HEK293 (cell line): ENCODE data around the gene CCDC127.

ENCODE experiments used
- CTCF ChIA-PET: fragments of 350-600 bp; formaldehyde crosslinking; extraction: SDS; loops from one replicate; lab custom pipeline; 2021; ENCODE audit warnings: antibody characterized with exemption; lab: Yijun Ruan, JAX
- POLR2A ChIA-PET: fragments of 300-600 bp; formaldehyde crosslinking; extraction: SDS; loops from one replicate; lab custom pipeline; 2020; ENCODE audit warnings: antibody characterized with exemption, inconsistent platforms; lab: Yijun Ruan, JAX
- H3K27ac ChIP-seq: fragments of 200-500 bp; sonication (Bioruptor generic); 2 replicates; pipeline ENCODE4 v1.5.1; 2014; ENCODE audit warnings: low read depth, low read length, control low read depth, inconsistent platforms; ENCODE audit errors: extremely low read depth
- H3K36me3 ChIP-seq, 2 experiments: fragments of 200-500 bp in 1 of 2; sonication (Bioruptor generic) in 1 of 2; 1 replicate in 1 of 2; 2 replicates in 1 of 2; pipeline ENCODE4 v1.5.1; 2014 to 2017; ENCODE audit warnings: inconsistent platforms in 2 of 2, low read length in 2 of 2; ENCODE audit not compliant: control insufficient read depth in 2 of 2, insufficient read depth in 1 of 2
- H3K4me1 ChIP-seq: fragments of 200-500 bp; sonication (Bioruptor generic); 2 replicates; pipeline ENCODE4 v1.5.1; 2014; ENCODE audit warnings: mild to moderate bottlenecking, low read length, inconsistent platforms; ENCODE audit not compliant: control insufficient read depth, insufficient read depth
- H3K4me3 ChIP-seq: 2 replicates; pipeline ENCODE4 v1.5.1; 2011; ENCODE audit warnings: low read depth, mild to moderate bottlenecking, control low read depth, low read length, moderate library complexity
- H3K9me3 ChIP-seq: fragments of 200-500 bp; sonication (Bioruptor generic); 2 replicates; pipeline ENCODE4 v1.5.1; 2014; ENCODE audit warnings: low read depth, low read length, inconsistent platforms; ENCODE audit not compliant: control insufficient read depth, insufficient read depth
- EGR2 ChIP-seq: fragments of 450-650 bp; formaldehyde crosslinking; IDR thresholded peaks from 2 replicates; pipeline ENCODE4 v1.5.1; 2016; ENCODE audit warnings: low read depth, missing biosample characterization, missing genetic modification characterization
- HOXC10 ChIP-seq: sonication (generic); formaldehyde crosslinking; IDR thresholded peaks from 2 replicates; pipeline ENCODE4 v1.8.1; 2023; ENCODE audit warnings: mild to moderate bottlenecking, missing genetic modification reagents
- KLF16 ChIP-seq: fragments of 450-650 bp; formaldehyde crosslinking; IDR thresholded peaks from 2 replicates; pipeline ENCODE4 v1.5.1; 2017; ENCODE audit warnings: missing biosample characterization, missing genetic modification characterization
- PRDM1 ChIP-seq: fragments of 450-650 bp; formaldehyde crosslinking; IDR thresholded peaks from 2 replicates; pipeline ENCODE4; 2016; ENCODE audit warnings: missing biosample characterization, missing genetic modification characterization
- TRIM28 ChIP-seq: IDR thresholded peaks from 2 replicates; pipeline ENCODE4 v1.6.1; 2011; ENCODE audit warnings: low read length, control low read depth, borderline replicate concordance
- ZBTB8A ChIP-seq: fragments of 450-650 bp; formaldehyde crosslinking; IDR thresholded peaks from 2 replicates; pipeline ENCODE4 v1.5.1; 2016; ENCODE audit warnings: missing biosample characterization, missing genetic modification characterization
- ZFHX2 ChIP-seq: fragments of 450-650 bp; formaldehyde crosslinking; conservative IDR thresholded peaks from 2 replicates; pipeline ENCODE4 v1.5.1; 2016; ENCODE audit warnings: missing biosample characterization, missing genetic modification characterization
- ZNF133 ChIP-seq: fragments of 450-650 bp; formaldehyde crosslinking; IDR thresholded peaks from 2 replicates; pipeline ENCODE4 v1.5.1; 2016; ENCODE audit warnings: missing biosample characterization, missing genetic modification characterization
- ZNF19 ChIP-seq: fragments of 450-650 bp; formaldehyde crosslinking; IDR thresholded peaks from 2 replicates; pipeline ENCODE4; 2016; ENCODE audit warnings: missing biosample characterization, missing genetic modification characterization, low read depth
- ZNF221 ChIP-seq: fragments of 450-650 bp; formaldehyde crosslinking; IDR thresholded peaks from 2 replicates; pipeline ENCODE4 v1.5.1; 2017; ENCODE audit warnings: missing biosample characterization, missing genetic modification characterization, borderline replicate concordance
- ZNF311 ChIP-seq: fragments of 450-650 bp; formaldehyde crosslinking; IDR thresholded peaks from 2 replicates; pipeline ENCODE4 v1.5.1; 2017; ENCODE audit warnings: missing biosample characterization, missing genetic modification characterization, borderline replicate concordance
- ZNF426 ChIP-seq: fragments of 450-650 bp; formaldehyde crosslinking; IDR thresholded peaks from 2 replicates; pipeline ENCODE4 v1.5.1; 2017; ENCODE audit warnings: missing biosample characterization, missing genetic modification characterization, mild to moderate bottlenecking, inconsistent platforms, moderate library complexity
- ZNF596 ChIP-seq: fragments of 450-650 bp; IDR thresholded peaks from 2 replicates; pipeline ENCODE4 v1.5.0; 2018; ENCODE audit warnings: missing biosample characterization, mild to moderate bottlenecking, missing genetic modification characterization, moderate library complexity
- ZNF707 ChIP-seq: fragments of 450-650 bp; formaldehyde crosslinking; IDR thresholded peaks from 2 replicates; pipeline ENCODE4 v1.5.1; 2016; ENCODE audit warnings: missing biosample characterization, missing genetic modification characterization
- ZNF792 ChIP-seq: fragments of 450-650 bp; formaldehyde crosslinking; IDR thresholded peaks from 2 replicates; pipeline ENCODE4 v1.5.1; 2016; ENCODE audit warnings: missing biosample characterization, missing genetic modification characterization
- ZSCAN16 ChIP-seq: fragments of 450-650 bp; formaldehyde crosslinking; IDR thresholded peaks from 2 replicates; pipeline ENCODE4 v1.5.1; 2016; ENCODE audit warnings: missing biosample characterization, missing genetic modification characterization
- TF ChIP-seq, protein P1 (sequence below): fragments of 450-650 bp; formaldehyde crosslinking; IDR thresholded peaks from 2 replicates; pipeline ENCODE4 v1.5.1; 2016; ENCODE audit warnings: missing biosample characterization, missing genetic modification characterization
- TF ChIP-seq, protein P2 (sequence below): fragments of 450-650 bp; IDR thresholded peaks from 2 replicates; pipeline ENCODE4 v1.5.1; 2018; ENCODE audit warnings: missing biosample characterization, missing genetic modification characterization
- TF ChIP-seq, protein P3 (sequence below): fragments of 450-650 bp; formaldehyde crosslinking; IDR thresholded peaks from 2 replicates; pipeline ENCODE4 v1.5.1; 2017; ENCODE audit warnings: missing biosample characterization, missing genetic modification characterization

The CCDC127 gene

DNA sequence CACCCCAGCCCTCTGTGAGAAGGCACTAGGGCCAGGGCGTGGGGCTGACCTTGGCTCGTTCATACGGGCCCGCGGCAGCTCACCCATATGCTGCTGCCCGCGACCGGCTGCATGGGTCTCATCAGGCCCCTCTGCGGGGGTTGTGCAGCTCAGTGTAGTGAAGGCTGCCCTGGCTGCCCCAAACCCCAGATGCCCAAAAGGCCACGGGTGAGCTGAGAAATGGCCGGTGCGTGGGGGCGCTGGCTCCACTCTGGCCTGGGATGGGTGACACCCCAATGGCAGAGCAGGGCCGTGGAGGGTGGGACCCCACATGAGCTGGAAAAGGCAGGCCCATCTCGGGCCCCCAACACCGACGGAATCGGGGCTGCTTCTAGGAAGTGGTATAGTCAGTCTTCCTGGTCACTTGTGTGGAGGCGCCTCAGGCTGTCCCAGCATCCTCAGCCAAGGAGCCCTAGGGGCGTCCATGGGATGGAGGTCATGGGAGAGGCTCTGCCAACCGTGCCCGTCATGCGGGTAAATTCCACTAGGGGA lies 46.1 kb downstream of the CCDC127 start:
- Histone ChIP-seq H3K27ac (no peak overlapping the region), H3K4me3 (no peak overlapping the region), H3K9me3 (no peaks in the 10 kb centered on the region), H3K4me1 (no peaks in the 10 kb centered on the region; the same call in 1 of the 2 replicates), H3K36me3 (no peaks in the 10 kb centered on the region)
- CTCF ChIA-PET = no interaction called here
- TF ChIP-seq HOXC10 (CRISPR knock-in tag) = no peak
- TF ChIP-seq ZNF792 = no peak
- POLR2A ChIA-PET = interaction anchor here (1.2 kb wide), 1 partner anchor 47 kb away, joined by 4 read pairs; no protein-coding TSS in a partner anchor

DNA sequence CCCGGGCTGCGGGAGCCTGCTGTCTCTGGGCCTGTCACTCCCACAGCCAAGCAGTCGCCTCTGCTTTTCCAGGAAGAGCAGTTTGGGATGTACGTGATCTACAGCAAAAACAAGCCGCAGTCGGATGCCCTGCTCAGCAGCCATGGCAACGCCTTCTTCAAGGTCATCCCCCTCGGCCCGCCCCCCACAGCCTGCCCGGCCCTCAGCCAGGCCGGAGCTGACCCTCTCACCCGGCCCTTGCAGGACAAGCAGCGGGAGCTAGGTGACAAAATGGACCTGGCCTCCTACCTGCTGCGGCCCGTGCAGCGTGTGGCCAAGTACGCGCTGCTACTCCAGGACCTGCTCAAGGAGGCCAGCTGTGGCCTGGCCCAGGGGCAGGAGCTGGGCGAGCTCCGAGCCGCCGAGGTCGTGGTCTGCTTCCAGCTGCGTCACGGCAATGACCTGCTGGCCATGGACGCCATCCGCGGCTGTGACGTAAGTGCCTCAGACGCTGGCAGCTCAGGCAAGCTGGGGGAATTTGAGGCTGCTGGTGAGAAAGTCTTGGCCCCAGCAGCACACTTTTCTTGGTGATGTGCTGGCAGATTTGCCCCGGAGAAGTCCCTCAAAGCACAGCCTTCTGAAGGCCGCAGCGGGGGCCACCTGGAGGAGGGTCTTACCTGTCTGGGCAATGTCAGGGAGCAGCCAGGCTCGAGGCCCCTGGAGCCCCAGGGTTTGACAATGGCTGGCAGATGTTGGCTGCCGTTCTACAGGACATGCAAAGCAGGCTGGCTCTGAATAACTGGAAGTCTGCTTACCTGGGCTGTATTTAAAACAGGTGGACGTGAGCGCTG lies 46.8 kb downstream of the CCDC127 start:
- TF ChIP-seq KLF16 (tag by site-specific recombination) = no peak
- TF ChIP-seq, protein P1, sequence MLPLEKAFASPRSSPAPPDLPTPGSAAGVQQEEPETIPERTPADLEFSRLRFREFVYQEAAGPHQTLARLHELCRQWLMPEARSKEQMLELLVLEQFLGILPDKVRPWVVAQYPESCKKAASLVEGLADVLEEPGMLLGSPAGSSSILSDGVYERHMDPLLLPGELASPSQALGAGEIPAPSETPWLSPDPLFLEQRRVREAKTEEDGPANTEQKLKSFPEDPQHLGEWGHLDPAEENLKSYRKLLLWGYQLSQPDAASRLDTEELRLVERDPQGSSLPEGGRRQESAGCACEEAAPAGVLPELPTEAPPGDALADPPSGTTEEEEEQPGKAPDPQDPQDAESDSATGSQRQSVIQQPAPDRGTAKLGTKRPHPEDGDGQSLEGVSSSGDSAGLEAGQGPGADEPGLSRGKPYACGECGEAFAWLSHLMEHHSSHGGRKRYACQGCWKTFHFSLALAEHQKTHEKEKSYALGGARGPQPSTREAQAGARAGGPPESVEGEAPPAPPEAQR (tag by site-specific recombination) = no peak
- no peaks in the 10 kb centered on the region for H3K9me3 ChIP-seq
- no peak overlapping the region for H3K4me3 ChIP-seq
- no peak overlapping the region for H3K27ac ChIP-seq
- no peaks in the 10 kb centered on the region for H3K36me3 ChIP-seq
- ChIA-PET POLR2A (interaction anchor here (1.2 kb wide), 1 partner anchor 47 kb away, joined by 4 read pairs; no protein-coding TSS in a partner anchor), CTCF (no interaction called here)
- H3K4me1 ChIP-seq = no peaks in the 10 kb centered on the region; the same call in 1 of the 2 replicates

DNA sequence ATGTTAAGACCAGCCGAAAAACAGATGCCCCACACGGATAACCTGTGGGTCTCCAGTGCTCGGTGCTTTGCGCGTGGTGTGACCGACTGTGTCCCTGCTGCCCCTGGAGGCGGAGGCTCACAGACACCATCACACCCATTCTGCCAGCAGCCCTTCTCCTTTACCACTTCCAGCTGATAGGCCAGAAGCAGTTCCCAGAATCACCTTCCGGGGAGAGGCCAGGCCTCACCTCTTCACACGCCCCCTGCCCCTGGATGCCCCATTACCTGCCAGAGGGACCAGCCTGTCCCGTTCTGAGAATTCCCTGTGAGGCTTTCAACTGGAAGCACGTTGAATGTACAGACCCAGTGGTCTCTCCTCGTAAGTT lies 48.2 kb downstream of the CCDC127 start:
- no peaks in the 10 kb centered on the region for H3K36me3 ChIP-seq
- no peak for TF ChIP-seq TRIM28
- no peak for TF ChIP-seq ZNF426 (tag by site-specific recombination)
- no peak for TF ChIP-seq ZNF596 (tag by site-specific recombination)
- no peak for TF ChIP-seq ZNF707 (tag by site-specific recombination)
- TF ChIP-seq PRDM1 (tag by site-specific recombination) = no peak
- TF ChIP-seq ZNF133 = no peak
- no peak for TF ChIP-seq ZSCAN16 (tag by site-specific recombination)
- TF ChIP-seq, all 188 proteins: peak for 0
- POLR2A ChIA-PET = no interaction called here
- no peak overlapping the region for H3K4me3 ChIP-seq
- CTCF ChIA-PET = interaction anchor here (0.8 kb wide), 1 partner anchor 14 kb away, joined by 4 read pairs; no protein-coding TSS in a partner anchor
- no peaks in the 10 kb centered on the region for H3K9me3 ChIP-seq
- H3K27ac ChIP-seq = no peak overlapping the region
- H3K4me1 ChIP-seq = no peaks in the 10 kb centered on the region; the same call in 1 of the 2 replicates

DNA sequence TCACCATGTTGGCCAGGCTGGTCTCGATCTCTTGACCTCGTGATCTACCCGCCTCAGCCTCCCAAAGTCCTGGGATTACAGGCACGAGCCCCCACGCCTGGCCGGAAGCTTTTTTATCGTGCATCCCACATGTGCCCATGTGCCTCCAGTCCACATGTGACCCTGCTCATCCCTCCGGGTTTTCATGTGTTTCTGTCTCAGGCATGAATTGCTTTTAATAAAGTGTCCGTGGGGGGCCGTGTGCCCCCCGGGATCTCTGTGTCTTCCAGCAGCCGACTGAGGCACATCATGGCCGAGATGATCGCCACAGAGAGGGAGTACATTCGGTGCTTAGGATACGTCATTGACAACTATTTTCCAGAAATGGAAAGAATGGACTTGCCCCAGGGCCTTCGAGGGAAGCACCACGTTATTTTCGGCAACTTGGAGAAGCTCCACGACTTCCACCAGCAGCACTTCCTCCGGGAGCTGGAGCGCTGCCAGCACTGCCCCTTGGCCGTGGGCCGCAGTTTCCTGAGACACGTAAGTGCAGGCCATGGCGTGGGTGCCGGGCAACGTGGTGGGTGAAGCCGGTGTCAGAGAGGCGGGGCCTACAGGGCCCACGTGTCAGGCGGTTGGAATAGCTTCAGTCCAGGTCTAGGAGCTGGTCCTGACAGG lies 48.8 kb downstream of the CCDC127 start:
- CTCF ChIA-PET = interaction anchor here (0.8 kb wide), 1 partner anchor 14 kb away, joined by 4 read pairs; no protein-coding TSS in a partner anchor
- TF ChIP-seq, protein P2, sequence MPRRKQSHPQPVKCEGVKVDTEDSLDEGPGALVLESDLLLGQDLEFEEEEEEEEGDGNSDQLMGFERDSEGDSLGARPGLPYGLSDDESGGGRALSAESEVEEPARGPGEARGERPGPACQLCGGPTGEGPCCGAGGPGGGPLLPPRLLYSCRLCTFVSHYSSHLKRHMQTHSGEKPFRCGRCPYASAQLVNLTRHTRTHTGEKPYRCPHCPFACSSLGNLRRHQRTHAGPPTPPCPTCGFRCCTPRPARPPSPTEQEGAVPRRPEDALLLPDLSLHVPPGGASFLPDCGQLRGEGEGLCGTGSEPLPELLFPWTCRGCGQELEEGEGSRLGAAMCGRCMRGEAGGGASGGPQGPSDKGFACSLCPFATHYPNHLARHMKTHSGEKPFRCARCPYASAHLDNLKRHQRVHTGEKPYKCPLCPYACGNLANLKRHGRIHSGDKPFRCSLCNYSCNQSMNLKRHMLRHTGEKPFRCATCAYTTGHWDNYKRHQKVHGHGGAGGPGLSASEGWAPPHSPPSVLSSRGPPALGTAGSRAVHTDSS (tag by site-specific recombination) = no peak
- TF ChIP-seq ZNF311 (tag by site-specific recombination) (no peak), ZNF221 (tag by site-specific recombination) (no peak), ZNF19 (tag by site-specific recombination) (no peak), ZBTB8A (tag by site-specific recombination) (no peak), ZFHX2 (tag by site-specific recombination) (peak; percentile 23; the same call in 1 of the 2 replicates), TRIM28 (no peak), EGR2 (tag by site-specific recombination) (0 out of 2 replicates have a peak, but pooled peaks have one; percentile 36)
- TF ChIP-seq, protein P3, sequence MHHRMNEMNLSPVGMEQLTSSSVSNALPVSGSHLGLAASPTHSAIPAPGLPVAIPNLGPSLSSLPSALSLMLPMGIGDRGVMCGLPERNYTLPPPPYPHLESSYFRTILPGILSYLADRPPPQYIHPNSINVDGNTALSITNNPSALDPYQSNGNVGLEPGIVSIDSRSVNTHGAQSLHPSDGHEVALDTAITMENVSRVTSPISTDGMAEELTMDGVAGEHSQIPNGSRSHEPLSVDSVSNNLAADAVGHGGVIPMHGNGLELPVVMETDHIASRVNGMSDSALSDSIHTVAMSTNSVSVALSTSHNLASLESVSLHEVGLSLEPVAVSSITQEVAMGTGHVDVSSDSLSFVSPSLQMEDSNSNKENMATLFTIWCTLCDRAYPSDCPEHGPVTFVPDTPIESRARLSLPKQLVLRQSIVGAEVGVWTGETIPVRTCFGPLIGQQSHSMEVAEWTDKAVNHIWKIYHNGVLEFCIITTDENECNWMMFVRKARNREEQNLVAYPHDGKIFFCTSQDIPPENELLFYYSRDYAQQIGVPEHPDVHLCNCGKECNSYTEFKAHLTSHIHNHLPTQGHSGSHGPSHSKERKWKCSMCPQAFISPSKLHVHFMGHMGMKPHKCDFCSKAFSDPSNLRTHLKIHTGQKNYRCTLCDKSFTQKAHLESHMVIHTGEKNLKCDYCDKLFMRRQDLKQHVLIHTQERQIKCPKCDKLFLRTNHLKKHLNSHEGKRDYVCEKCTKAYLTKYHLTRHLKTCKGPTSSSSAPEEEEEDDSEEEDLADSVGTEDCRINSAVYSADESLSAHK = no peak
- TF ChIP-seq, all 188 proteins: peak for 2

More for the DNA sequence above, 48.8 kb downstream of the CCDC127 start:
- Histone ChIP-seq H3K9me3 (no peaks in the 10 kb centered on the region), H3K27ac (no peak overlapping the region), H3K4me3 (no peak overlapping the region), H3K36me3 (no peaks in the 10 kb centered on the region), H3K4me1 (no peaks in the 10 kb centered on the region; the same call in 1 of the 2 replicates)
- POLR2A ChIA-PET = interaction anchor here (1.1 kb wide), 2 partner anchors 11 to 19 kb away, joined by 3 read pairs; no protein-coding TSS in a partner anchor
